Measurements from ENCODE around the gene CXCL3. TPM values are rescaled to one million over a fixed set of nuclear protein-coding genes. Genes with fewer than 3 reads are reported as not detected.

The CXCL3 gene
- total and polyA plus RNA-seq, 4 donors, result 0.07 to 0.96 (median 0.63) TPM

DNA sequence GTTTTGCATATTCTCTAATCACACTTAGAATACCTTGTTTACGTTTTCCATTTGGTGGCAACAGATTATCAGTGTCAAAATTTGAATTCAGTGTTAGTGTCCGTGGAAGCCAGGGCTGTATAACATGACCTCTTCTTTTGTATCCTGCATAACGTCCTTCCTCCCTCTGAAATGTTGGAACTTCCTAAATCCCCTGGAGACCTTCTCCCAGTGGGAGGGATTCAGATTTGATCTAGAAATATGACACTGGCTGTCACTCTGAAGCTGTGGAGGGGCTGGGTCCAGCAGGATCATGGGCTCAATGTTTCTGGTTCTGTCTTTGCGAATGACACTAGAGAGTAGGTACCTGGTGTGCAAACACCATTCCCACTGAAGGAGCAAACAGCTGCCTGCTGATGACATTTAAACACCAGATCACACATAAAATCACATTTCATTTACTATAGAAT, 850 bp upstream of the CXCL3 start:
- H3K9ac ChIP-seq (ENCODE audit: low read depth in 1 of 2, low read length in 2 of 2), result peak overlapping the region in 1 of 2 donors; percentile 95
- no peaks in the 10 kb centered on the region for H3K36me3 ChIP-seq (ENCODE audit: control insufficient read depth in 4 of 4, insufficient read depth in 3 of 4, low read depth in 1 of 4, low read length in 3 of 4)
- TF ChIP-seq SP1 (IDR thresholded peaks at IDR 0.05) (no peak), RAD21 (IDR thresholded peaks at IDR 0.05) (no peak)
- no peak overlapping the region for H3K27ac ChIP-seq (ENCODE audit: low read depth in 1 of 2, low read length in 2 of 2)
- H3K27me3 ChIP-seq (ENCODE audit: control insufficient read depth in 4 of 4, insufficient read depth in 4 of 4, low read length in 3 of 4), result no peaks in the 10 kb centered on the region
- no peak for DNase-seq (ENCODE audit: low spot score)
- peaks cover 0 to 14% (median 3%) of the 10 kb centered on the region in 4 donors for H3K4me1 ChIP-seq (ENCODE audit: control insufficient read depth in 4 of 4, insufficient read depth in 4 of 4, low read length in 3 of 4)
- 19% methylated on average over 4 of the region's 4 CpGs for WGBS
- H3K9me3 ChIP-seq (ENCODE audit: control insufficient read depth in 4 of 4, low read length in 3 of 4), result no peaks in the 10 kb centered on the region
- peak overlapping the region; percentile 88 to 98 (median 90) for H3K4me3 ChIP-seq (ENCODE audit: low read depth in 1 of 3, low read length in 3 of 3)

DNA sequence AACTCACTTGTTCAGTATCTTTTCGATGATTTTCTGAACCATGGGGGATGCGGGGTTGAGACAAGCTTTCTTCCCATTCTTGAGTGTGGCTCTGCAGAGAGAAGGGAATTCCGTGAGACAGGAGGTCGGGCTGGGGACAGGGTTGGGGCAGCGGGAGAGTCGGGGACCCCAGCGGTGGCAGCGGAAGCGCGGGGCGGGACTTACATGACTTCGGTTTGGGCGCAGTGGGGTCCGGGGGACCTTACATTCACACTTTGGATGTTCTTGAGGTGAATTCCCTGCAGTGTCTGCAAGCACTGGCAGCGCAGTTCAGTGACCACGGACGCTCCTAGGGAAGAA, 434 bp downstream of the CXCL3 start:
- H3K9me3 ChIP-seq (ENCODE audit: control insufficient read depth in 4 of 4, low read length in 3 of 4), result no peaks in the 10 kb centered on the region
- no peak for TF ChIP-seq FOXA2 (IDR thresholded peaks at IDR 0.05)
- TF ChIP-seq HNF4A (conservative IDR thresholded peaks at IDR 0.05), result no peak
- H3K27me3 ChIP-seq (ENCODE audit: control insufficient read depth in 4 of 4, insufficient read depth in 4 of 4, low read length in 3 of 4), result no peaks in the 10 kb centered on the region
- H3K9ac ChIP-seq (ENCODE audit: low read depth in 1 of 2, low read length in 2 of 2), result peak overlapping the region; percentile 57 to 79
- peak overlapping the region; percentile 88 to 98 (median 90) for H3K4me3 ChIP-seq (ENCODE audit: low read depth in 1 of 3, low read length in 3 of 3)
- WGBS, result 7% methylated on average over 17 of the region's 17 CpGs
- H3K36me3 ChIP-seq (ENCODE audit: control insufficient read depth in 4 of 4, insufficient read depth in 3 of 4, low read depth in 1 of 4, low read length in 3 of 4), result no peaks in the 10 kb centered on the region
- no peak for DNase-seq (ENCODE audit: low spot score)
- peaks cover 0 to 14% (median 3%) of the 10 kb centered on the region in 4 donors for H3K4me1 ChIP-seq (ENCODE audit: control insufficient read depth in 4 of 4, insufficient read depth in 4 of 4, low read length in 3 of 4)
- H3K27ac ChIP-seq (ENCODE audit: low read depth in 1 of 2, low read length in 2 of 2), result peak overlapping the region in 1 of 2 donors; percentile 51

DNA sequence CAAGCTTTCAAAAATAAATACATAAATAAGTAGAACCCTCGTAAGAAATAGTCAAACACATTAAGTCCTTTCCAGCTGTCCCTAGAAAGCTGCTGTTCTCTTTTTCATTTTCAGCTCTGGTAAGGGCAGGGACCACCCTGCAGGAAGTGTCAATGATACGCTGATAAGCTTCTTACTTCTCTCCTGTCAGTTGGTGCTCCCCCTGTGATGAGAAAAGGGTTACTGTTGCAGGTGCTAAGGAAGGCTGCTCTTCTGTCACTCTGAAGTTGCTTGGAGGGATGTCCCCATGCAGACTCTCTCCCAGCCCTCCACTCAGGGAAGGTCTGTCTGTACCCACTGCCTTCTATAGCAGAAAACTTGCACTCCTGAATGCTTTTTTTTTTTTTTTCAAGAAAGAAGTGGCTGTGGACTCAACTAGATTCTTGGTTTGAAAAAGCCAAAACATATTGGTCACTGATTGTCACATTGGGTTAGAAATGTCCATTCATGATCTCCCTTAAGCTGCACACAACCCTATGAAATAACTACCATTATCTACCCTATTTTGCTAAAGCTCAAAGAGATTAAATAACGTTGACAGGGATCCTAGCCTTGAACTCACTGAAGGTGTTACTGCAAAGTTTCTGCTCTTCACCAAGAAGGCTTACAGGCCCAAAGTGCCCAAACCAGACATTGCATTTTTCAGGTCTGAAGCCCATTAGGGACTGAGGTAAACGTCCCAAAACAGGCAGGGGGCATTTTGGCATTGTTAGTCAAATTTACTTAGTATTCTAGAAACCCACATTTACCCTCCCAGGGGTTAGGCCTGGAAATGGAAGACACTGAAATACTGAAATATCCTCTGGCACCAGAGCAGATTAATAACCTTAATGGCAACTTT, 1.2 kb downstream of the CXCL3 start:
- peak overlapping the region in 2 of 3 donors; percentile 90 to 98 for H3K4me3 ChIP-seq (ENCODE audit: low read depth in 1 of 3, low read length in 3 of 3)
- 58% methylated on average over 4 of the region's 4 CpGs for WGBS
- H3K9me3 ChIP-seq (ENCODE audit: control insufficient read depth in 4 of 4, low read length in 3 of 4), result no peaks in the 10 kb centered on the region
- H3K9ac ChIP-seq (ENCODE audit: low read depth in 1 of 2, low read length in 2 of 2), result peak overlapping the region in 1 of 2 donors; percentile 79
- H3K27me3 ChIP-seq (ENCODE audit: control insufficient read depth in 4 of 4, insufficient read depth in 4 of 4, low read length in 3 of 4), result no peaks in the 10 kb centered on the region
- no peaks in the 10 kb centered on the region for H3K36me3 ChIP-seq (ENCODE audit: control insufficient read depth in 4 of 4, insufficient read depth in 3 of 4, low read depth in 1 of 4, low read length in 3 of 4)
- no peak for DNase-seq (ENCODE audit: low spot score)
- no peak overlapping the region for H3K27ac ChIP-seq (ENCODE audit: low read depth in 1 of 2, low read length in 2 of 2)
- H3K4me1 ChIP-seq (ENCODE audit: control insufficient read depth in 4 of 4, insufficient read depth in 4 of 4, low read length in 3 of 4), result peaks cover 0 to 14% (median 3%) of the 10 kb centered on the region in 4 donors
- TF ChIP-seq CTCF (IDR thresholded peaks at IDR 0.05; ENCODE audit: low read depth, low read length, missing input control) (no peak), SP1 (IDR thresholded peaks at IDR 0.05) (no peak), JUND (IDR thresholded peaks at IDR 0.05) (no peak), GABPA (IDR thresholded peaks at IDR 0.05 in 1 of 2, conservative IDR thresholded peaks at IDR 0.05 in 1 of 2) (no peak), HNF4G (IDR thresholded peaks at IDR 0.05) (no peak), REST (IDR thresholded peaks at IDR 0.05) (no peak), TAF1 (conservative IDR thresholded peaks at IDR 0.05) (no peak)
- TF ChIP-seq, protein P1, sequence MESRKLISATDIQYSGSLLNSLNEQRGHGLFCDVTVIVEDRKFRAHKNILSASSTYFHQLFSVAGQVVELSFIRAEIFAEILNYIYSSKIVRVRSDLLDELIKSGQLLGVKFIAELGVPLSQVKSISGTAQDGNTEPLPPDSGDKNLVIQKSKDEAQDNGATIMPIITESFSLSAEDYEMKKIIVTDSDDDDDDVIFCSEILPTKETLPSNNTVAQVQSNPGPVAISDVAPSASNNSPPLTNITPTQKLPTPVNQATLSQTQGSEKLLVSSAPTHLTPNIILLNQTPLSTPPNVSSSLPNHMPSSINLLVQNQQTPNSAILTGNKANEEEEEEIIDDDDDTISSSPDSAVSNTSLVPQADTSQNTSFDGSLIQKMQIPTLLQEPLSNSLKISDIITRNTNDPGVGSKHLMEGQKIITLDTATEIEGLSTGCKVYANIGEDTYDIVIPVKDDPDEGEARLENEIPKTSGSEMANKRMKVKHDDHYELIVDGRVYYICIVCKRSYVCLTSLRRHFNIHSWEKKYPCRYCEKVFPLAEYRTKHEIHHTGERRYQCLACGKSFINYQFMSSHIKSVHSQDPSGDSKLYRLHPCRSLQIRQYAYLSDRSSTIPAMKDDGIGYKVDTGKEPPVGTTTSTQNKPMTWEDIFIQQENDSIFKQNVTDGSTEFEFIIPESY (IDR thresholded peaks at IDR 0.05), result no peak

Measured in liver (tissue), 9 donors.